HuH-7.5 (cell line): ENCODE measurements around the gene GNG14.
"Not testable (repeated sequence)": the region's sequence is repeated elsewhere in the genome, so short reads cannot be mapped to it uniquely, and the experiment has no call there.

Experiments used
- DNase-seq: peaks from one replicate; pipeline ENCODE4 v3.0.0; 2011; ENCODE audit warnings: low spot score

The GNG14 gene

GRCh38 chr19:12696366-12697335 is 8.9 kb downstream of the GNG14 start, which contains the start of gene FBXW9:
FBXW9 (minus strand) TSS chr19:12696631; CDS start chr19:12696581, 50 bp downstream.
- peak; percentile 98 for DNase-seq

GRCh38 chr19:12697425-12697824 is 9.6 kb downstream of the GNG14 start:
- not testable (repeated sequence) for DNase-seq

- DNase-seq = no peak
Measured at GRCh38 chr19:12698138-12698537, 10.3 kb downstream of the GNG14 start.

DNA sequence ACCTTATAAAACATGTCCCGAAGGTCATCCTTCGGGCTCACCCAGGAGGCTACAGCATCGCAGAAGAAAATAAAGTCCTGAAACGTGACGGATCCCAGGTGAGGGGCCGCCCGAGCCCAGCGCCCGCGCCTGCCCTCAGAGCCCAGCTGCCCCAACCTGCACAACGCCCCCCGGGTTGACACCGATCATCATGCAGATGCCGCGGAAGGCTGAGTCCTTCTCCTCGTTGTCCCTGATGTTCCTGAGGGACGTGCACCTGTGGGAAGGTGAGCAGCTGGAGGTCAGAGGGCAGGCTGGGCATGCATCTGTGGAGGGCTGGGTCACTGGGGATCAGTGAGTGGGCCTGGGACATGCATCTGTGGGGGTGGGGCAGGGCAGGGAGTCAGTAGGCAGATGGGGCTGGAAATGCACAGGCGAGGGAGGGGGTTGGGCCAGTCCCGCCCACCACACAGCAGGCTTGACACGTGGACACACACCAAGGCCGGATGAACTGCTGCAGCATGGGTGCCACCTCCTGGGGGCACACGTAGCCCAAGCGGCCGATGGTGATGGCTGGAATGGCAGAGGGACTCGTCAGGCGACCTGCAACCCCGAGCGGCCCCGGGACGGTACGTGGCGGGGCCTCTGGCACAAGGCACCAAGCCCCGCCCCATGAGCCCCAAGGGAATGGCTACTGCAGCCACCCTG is 13.9 kb downstream of the GNG14 start:
- no peak for DNase-seq

- peak; percentile 47 for DNase-seq
Measured at GRCh38 chr19:12703046-12703445, 15.2 kb downstream of the GNG14 start.

DNA sequence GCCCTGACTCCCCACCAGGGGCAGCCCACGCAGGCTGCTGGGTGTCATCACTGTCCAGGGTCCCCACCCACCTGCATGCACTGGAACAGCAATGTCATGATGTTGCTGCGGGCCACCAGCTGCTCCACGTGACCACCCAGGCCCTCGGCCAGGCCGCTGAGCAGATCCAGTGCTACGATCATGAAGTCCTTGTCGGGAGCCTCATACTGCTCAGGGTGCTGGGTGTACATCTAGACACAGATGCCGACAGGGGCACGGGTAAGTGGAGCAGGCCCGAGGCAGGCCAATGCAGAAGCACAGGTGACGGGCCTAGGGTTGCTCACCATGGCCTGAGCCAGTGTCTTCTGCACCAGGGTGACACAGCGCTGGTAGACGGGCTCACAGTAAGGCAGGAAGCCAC is 17.4 kb downstream of the GNG14 start:
- no peak for DNase-seq

DNA sequence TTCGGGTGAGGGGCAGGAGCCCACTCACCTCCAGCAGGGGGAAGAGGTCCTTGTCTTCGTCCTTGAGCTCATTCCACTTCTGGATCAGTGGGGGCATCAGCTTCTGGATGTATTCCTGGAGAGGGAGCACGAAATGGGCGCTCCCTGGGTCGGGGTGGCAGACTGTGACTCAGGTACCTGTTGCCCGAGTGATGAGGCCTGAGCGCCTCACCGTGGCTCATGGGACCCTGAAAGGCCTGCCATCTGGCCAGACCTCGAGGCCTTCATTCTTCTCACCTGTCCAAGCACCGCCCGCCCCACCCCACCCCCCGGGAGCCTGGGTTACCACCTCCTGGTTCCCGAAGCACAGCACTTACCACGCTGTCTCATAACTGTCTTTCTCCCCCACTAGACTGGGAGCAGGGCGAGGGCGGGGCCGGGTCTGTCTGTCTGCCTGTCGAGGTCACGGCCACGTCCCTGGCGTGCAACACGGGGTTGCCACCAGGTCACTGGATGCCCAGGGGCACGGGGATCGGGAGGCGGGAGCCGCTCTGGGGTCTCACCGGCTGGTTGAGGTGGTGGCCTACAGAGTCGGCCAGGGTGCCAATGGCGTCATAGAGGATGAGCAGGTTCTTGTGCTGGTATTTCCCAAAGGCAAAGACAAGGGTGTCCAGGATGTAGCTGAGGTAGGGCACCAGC is 18.0 kb downstream of the GNG14 start:
- no peak for DNase-seq

GRCh38 chr19:12706332-12706718 is 18.5 kb downstream of the GNG14 start:
- DNase-seq = no peak

DNA sequence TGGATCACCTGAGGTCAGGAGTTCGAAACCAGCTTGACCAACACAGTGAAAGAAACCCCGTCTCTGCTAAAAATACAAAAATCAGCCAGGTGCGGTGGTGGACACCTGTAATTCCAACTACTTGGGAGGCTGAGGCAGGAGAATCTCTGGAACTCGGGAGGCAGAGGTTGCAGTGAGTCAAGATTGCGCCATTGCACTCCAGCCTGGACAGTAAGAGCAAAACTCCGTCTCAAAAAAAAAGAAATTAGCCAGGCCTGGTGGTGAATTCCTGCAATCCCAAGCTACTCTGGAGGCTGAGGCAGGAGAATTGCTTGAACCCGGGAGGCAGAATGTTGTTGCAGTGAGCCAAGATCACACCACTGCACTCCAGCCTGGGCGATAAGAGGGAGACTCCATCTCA is 20.8 kb downstream of the GNG14 start:
- no peak for DNase-seq

- DNase-seq = no peak
Measured at GRCh38 chr19:12711187-12711586, 23.4 kb downstream of the GNG14 start.

GRCh38 chr19:12712077-12712476 is 24.3 kb downstream of the GNG14 start:
- DNase-seq = not testable (repeated sequence)

DNA sequence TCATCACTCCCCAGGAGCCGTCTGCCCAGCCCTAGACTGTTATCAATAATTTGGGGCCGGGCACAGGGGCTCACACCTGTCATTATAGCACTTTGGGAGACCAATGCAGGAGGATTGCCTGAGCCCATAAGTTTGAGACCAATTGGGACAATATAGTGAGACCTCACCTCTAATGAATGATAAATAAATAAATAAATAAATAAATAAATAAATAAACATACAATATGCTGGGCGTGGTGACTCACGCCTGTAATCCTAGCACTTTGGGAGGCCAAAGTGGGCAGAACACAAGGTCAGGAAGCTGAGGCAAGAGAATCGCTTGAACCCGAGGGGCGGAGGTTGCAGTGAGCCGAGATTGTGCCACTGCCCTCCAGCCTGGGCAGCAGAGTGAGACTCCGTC is 25.5 kb downstream of the GNG14 start:
- not testable (repeated sequence) for DNase-seq

GRCh38 chr19:12715102-12715501 is 27.3 kb downstream of the GNG14 start:
- no peak for DNase-seq

DNA sequence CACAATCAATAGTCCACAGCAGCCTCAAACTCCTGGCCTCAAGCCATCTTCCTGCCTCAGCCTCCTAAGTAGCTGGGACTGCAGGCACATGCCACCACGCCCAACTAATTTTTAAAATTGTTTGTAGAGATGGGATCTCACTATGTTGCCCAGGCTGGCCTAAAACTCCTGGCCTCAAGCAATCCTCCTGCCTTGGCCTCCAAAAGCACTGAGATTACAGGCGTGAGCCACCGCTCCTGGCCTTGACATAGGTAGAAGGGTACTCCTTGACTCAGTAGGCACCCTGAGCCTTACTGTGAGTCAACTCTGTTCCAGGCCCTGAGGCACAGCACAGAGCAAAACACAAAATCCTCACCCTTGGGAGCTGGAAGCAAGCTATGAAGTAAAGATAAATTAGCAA is 28.1 kb downstream of the GNG14 start:
- DNase-seq = no peak

- no peak for DNase-seq
Measured at GRCh38 chr19:12720296-12720695, 32.5 kb downstream of the GNG14 start.

GRCh38 chr19:12720851-12721655 is 33.3 kb downstream of the GNG14 start:
- DNase-seq = no peak

- peak; percentile 83 for DNase-seq
Measured at GRCh38 chr19:12721656-12722565, 34.1 kb downstream of the GNG14 start.

DNA sequence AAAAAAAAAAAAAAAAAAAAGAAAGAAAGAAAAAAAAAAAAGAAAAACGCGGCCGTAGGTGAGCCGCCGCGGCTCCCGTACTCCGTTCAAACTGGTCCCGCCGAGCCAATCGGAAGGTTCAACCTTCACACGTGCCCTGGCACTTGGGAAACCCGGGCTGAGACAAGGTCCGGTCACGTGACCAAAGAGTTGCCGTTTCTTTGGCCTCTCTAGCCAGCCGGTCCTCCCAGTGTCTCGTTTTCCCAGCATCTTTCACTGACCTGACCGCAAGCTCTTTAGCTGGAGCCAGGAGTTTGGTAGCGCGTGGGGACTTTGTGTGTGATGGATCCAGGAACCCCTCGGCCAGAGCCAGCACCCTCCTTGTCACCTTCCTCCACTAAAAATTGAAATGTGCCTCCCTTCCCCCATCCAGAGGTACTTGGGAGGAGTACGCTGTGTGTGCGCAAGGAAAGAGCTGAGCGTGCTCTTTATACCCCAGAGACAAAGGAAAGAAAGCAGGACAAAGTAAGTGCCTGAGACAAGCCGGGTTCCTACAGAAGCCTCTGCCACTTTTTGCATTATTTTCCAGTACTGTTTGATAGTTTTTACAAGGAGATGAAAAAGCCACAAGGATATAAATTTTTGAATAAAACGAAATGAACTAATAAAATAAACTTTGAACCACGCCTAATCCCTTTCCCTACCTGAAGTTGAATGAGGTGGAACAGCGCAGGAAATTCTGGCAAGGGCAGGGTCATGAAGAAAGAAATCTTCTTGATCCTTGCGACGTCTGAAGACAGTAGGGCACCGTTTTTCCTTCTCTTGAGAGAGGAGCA is 35.0 kb downstream of the GNG14 start:
- peak; percentile 100 for DNase-seq

- DNase-seq = no peak
Measured at GRCh38 chr19:12723381-12723640, 35.5 kb downstream of the GNG14 start.
